ENCODE results near the gene CISD1.

Gene CISD1

DNA sequence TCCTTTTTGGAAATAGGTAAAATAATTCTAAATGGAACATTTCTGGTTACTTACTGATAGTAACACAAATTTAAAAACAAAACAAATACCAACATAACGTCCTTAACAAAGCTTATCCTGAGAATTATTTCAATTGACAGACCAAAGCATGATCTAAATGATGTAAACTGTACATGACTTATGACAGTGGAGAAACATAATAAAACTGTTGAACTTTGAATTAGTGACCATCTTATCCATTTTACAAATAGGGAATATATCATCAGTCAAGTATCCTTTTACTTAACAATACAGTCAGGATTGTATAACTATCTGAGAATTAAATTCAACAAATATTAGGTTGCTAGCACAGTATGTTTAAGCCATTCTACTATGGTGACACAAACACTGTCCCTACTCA is 3.7 kb upstream of the CISD1 start:
- Histone ChIP-seq H2AFZ (ENCODE audit: low read length, unreplicated experiment) (no peak overlapping the region), H3K4me3 (ENCODE audit: low read depth, low read length) (peak overlapping the region; percentile 90), H3K27me3 (ENCODE audit: insufficient read depth, low read length) (no peaks in the 10 kb centered on the region), H3K36me3 (ENCODE audit: insufficient read depth, low read length) (no peaks in the 10 kb centered on the region), H3K4me1 (ENCODE audit: control insufficient read depth, insufficient read depth, low read length, unreplicated experiment) (peaks cover 11% of the 10 kb centered on the region), H3K79me2 (ENCODE audit: control insufficient read depth, insufficient read depth, low read length, unreplicated experiment) (peaks cover 62% of the 10 kb centered on the region), H3K27ac (ENCODE audit: low read depth, low read length) (peak overlapping the region; percentile 93)

DNA sequence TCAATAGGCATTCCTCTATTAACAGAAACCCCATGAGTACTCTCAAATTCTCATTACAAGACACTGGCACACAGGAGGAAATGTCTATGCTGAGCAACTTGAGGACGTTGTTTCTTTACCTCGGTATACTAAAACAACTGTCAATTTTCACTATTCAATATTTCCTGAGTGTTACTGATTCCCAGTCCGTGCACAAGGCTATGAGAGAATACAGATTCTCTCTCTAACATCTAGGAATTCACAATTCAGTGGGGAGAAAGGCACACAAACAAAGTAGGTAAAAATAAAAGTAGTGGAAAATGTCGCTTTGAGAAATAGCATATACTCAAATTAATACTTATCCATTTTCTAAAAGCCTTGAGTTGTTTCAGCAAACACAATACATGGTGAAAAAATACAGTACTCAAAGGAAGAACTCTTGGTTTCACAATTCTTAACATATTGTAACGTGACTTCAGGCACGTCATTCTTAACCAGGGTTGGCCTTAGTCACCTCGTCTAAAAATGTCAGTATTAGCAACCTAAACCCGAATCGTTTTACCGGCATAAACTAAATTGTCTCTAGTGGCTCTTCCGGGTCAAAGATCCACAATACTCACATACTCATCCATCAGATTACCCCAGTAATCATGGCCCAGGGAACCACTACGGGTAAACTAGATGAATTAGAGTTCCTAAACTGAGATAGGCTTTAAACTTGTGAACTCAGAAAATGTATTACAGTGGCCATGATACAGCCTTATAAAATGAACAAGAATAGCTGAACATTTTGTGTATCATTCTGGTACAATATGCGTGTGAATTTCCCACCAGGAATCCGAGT is 2.7 kb upstream of the CISD1 start:
- H3K4me3 ChIP-seq (ENCODE audit: low read depth, low read length), result peak overlapping the region; percentile 90
- peaks cover 17% of the 10 kb centered on the region for H3K4me1 ChIP-seq (ENCODE audit: control insufficient read depth, insufficient read depth, low read length, unreplicated experiment)
- no peaks in the 10 kb centered on the region for H3K36me3 ChIP-seq (ENCODE audit: insufficient read depth, low read length)
- peaks cover 63% of the 10 kb centered on the region for H3K79me2 ChIP-seq (ENCODE audit: control insufficient read depth, insufficient read depth, low read length, unreplicated experiment)
- H2AFZ ChIP-seq (ENCODE audit: low read length, unreplicated experiment), result peak overlapping the region; percentile 53
- peak overlapping the region; percentile 93 for H3K27ac ChIP-seq (ENCODE audit: low read depth, low read length)
- H3K27me3 ChIP-seq (ENCODE audit: insufficient read depth, low read length), result no peaks in the 10 kb centered on the region

- Histone ChIP-seq H3K36me3 (ENCODE audit: insufficient read depth, low read length) (no peaks in the 10 kb centered on the region), H3K4me1 (ENCODE audit: control insufficient read depth, insufficient read depth, low read length, unreplicated experiment) (peaks cover 17% of the 10 kb centered on the region), H3K4me3 (ENCODE audit: low read depth, low read length) (peak overlapping the region; percentile 90), H3K79me2 (ENCODE audit: control insufficient read depth, insufficient read depth, low read length, unreplicated experiment) (peaks cover 71% of the 10 kb centered on the region), H2AFZ (ENCODE audit: low read length, unreplicated experiment) (peak overlapping the region; percentile 33), H3K27me3 (ENCODE audit: insufficient read depth, low read length) (no peaks in the 10 kb centered on the region), H3K27ac (ENCODE audit: low read depth, low read length) (peak overlapping the region; percentile 93)
Observed at GRCh38 chr10:58266826-58267712, 1.9 kb upstream of the CISD1 start.

DNA sequence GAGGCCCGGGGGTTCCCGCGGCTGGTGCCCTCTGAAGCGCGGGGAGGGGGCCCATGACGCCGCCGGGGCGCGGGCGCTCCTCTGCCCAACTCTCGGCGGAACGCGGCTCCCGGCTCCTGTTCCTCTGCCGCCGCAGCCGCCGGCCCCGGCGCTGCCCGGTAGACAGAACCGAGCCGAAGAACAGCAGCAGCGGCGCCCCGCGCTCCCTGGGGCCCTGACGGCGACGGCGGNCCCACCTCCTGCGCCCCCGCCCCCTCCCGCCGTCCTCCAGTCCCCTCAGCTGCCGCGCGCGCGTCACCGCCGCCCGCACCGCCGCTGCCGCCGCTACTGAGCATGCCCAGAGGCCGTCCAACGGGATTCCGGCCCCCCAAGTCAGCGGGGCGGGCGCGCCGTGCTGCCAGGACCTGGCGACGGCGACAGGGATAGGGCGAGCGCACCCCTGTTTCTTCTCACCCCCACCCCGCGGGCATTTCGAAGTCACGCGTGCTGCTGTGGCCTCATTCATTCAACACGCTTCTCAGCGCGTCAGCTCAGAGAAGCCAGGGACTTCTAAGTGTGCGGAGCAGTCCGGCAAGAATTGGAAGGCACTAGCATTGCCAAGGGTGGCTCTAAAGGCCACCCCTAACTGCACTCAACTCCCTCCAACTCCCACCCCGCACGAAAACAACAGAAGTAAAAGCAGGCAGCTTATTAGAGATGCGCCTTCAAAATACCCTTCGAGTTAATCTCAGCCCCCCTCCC is 1.1 kb upstream of the CISD1 start, which contains the start of gene IPMK:
TSS of gene IPMK (minus strand) at position 182 of the 741 bp plus-strand sequence. CDS start 283 bp downstream, outside the sequence.
- Histone ChIP-seq H3K36me3 (ENCODE audit: insufficient read depth, low read length) (no peaks in the 10 kb centered on the region), H2AFZ (ENCODE audit: low read length, unreplicated experiment) (peak within 1 kb of the TSS; percentile 82), H3K27me3 (ENCODE audit: insufficient read depth, low read length) (no peaks in the 10 kb centered on the region), H3K4me1 (ENCODE audit: control insufficient read depth, insufficient read depth, low read length, unreplicated experiment) (peaks cover 18% of the 10 kb centered on the region), H3K27ac (ENCODE audit: low read depth, low read length) (peak within 1 kb of the TSS; percentile 93), H3K79me2 (ENCODE audit: control insufficient read depth, insufficient read depth, low read length, unreplicated experiment) (peaks cover 73% of the 10 kb centered on the region), H3K4me3 (ENCODE audit: low read depth, low read length) (peak within 1 kb of the TSS; percentile 90)

- no peaks in the 10 kb centered on the region for H3K27me3 ChIP-seq (ENCODE audit: insufficient read depth, low read length)
- peak overlapping the region; percentile 90 for H3K4me3 ChIP-seq (ENCODE audit: low read depth, low read length)
- peak overlapping the region; percentile 82 for H2AFZ ChIP-seq (ENCODE audit: low read length, unreplicated experiment)
- H3K27ac ChIP-seq (ENCODE audit: low read depth, low read length), result peak overlapping the region; percentile 47
- peaks cover 73% of the 10 kb centered on the region for H3K79me2 ChIP-seq (ENCODE audit: control insufficient read depth, insufficient read depth, low read length, unreplicated experiment)
- peaks cover 25% of the 10 kb centered on the region for H3K4me1 ChIP-seq (ENCODE audit: control insufficient read depth, insufficient read depth, low read length, unreplicated experiment)
- no peaks in the 10 kb centered on the region for H3K36me3 ChIP-seq (ENCODE audit: insufficient read depth, low read length)
Observed at GRCh38 chr10:58268454-58268945, 462 bp upstream of the CISD1 start.

- no peaks in the 10 kb centered on the region for H3K27me3 ChIP-seq (ENCODE audit: insufficient read depth, low read length)
- H3K27ac ChIP-seq (ENCODE audit: low read depth, low read length), result peak overlapping the region; percentile 86
- H3K36me3 ChIP-seq (ENCODE audit: insufficient read depth, low read length), result no peaks in the 10 kb centered on the region
- H3K4me1 ChIP-seq (ENCODE audit: control insufficient read depth, insufficient read depth, low read length, unreplicated experiment), result peaks cover 32% of the 10 kb centered on the region
- peak overlapping the region; percentile 85 for H2AFZ ChIP-seq (ENCODE audit: low read length, unreplicated experiment)
- H3K79me2 ChIP-seq (ENCODE audit: control insufficient read depth, insufficient read depth, low read length, unreplicated experiment), result peaks cover 67% of the 10 kb centered on the region
- H3K4me3 ChIP-seq (ENCODE audit: low read depth, low read length), result peak overlapping the region; percentile 90
Observed at GRCh38 chr10:58269782-58270290, 874 bp downstream of the CISD1 start.

DNA sequence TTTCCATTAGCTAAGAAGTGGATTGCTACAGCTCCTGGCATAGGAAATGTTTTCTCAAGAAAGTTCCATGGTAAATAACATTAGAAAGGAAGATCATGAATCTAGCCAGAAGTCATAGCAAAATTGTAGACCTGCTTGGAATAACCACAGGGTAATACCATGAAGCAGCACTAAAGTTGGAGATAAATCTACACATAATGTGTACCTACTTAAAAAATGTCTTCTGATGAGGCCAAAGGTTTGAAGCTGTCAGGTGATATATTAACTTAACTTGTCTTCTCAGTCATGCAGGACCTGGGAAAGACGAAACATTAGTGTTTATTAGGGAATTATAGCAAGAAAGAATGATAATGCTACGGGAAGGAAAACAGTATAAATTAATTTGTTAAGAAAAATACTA is 6.3 kb downstream of the CISD1 start:
- H3K27me3 ChIP-seq (ENCODE audit: insufficient read depth, low read length), result no peaks in the 10 kb centered on the region
- no peak overlapping the region for H3K4me3 ChIP-seq (ENCODE audit: low read depth, low read length)
- H3K79me2 ChIP-seq (ENCODE audit: control insufficient read depth, insufficient read depth, low read length, unreplicated experiment), result peaks cover 50% of the 10 kb centered on the region
- peak overlapping the region; percentile 11 for H3K27ac ChIP-seq (ENCODE audit: low read depth, low read length)
- H2AFZ ChIP-seq (ENCODE audit: low read length, unreplicated experiment), result no peak overlapping the region
- H3K4me1 ChIP-seq (ENCODE audit: control insufficient read depth, insufficient read depth, low read length, unreplicated experiment), result peaks cover 41% of the 10 kb centered on the region
- H3K36me3 ChIP-seq (ENCODE audit: insufficient read depth, low read length), result peaks cover 5% of the 10 kb centered on the region; the same call in 1 of the 2 replicates

GRCh38 chr10:58275908-58276307 is 6.9 kb downstream of the CISD1 start:
- H3K36me3 ChIP-seq (ENCODE audit: insufficient read depth, low read length), result peaks cover 5% of the 10 kb centered on the region; the same call in 1 of the 2 replicates
- peak overlapping the region; percentile 11; the same call in 1 of the 2 replicates for H3K27ac ChIP-seq (ENCODE audit: low read depth, low read length)
- H2AFZ ChIP-seq (ENCODE audit: low read length, unreplicated experiment), result no peak overlapping the region
- H3K79me2 ChIP-seq (ENCODE audit: control insufficient read depth, insufficient read depth, low read length, unreplicated experiment), result peaks cover 46% of the 10 kb centered on the region
- H3K4me3 ChIP-seq (ENCODE audit: low read depth, low read length), result no peak overlapping the region
- peaks cover 42% of the 10 kb centered on the region for H3K4me1 ChIP-seq (ENCODE audit: control insufficient read depth, insufficient read depth, low read length, unreplicated experiment)
- no peaks in the 10 kb centered on the region for H3K27me3 ChIP-seq (ENCODE audit: insufficient read depth, low read length)

DNA sequence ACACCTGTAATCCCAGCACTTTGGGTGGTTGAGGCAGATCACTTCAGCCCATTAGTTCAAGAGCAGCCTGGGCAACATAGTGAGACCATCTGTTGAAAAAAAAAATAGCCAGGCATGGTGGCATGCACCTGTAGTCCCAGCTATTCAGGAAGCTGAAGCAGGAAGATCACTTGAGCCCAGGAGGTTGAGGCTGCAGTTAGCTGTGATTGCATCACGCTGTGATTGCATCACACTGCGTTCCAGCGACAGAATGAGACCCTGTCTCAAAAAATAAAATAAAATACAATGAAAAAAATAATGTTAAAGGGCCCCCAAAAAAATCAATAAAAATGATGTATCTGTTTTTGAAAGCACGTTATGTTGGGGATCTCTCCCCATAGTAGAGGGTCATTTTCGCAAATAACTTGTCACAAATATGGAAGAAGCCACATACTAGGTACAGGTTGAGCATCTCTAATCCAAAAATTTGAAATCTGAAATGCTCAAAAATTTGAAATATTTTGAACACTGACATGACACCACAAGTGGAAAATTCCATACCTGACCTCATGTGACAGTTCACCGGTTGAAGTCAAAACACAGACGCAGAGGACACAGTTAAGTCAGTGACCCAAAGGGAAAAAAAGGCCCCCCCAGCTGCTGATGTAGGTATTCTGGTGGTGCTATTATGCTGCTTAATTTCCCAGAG is 9.5 kb downstream of the CISD1 start:
- H3K4me3 ChIP-seq (ENCODE audit: low read depth, low read length), result no peak overlapping the region
- peaks cover 43% of the 10 kb centered on the region for H3K4me1 ChIP-seq (ENCODE audit: control insufficient read depth, insufficient read depth, low read length, unreplicated experiment)
- H3K79me2 ChIP-seq (ENCODE audit: control insufficient read depth, insufficient read depth, low read length, unreplicated experiment), result peaks cover 28% of the 10 kb centered on the region
- H2AFZ ChIP-seq (ENCODE audit: low read length, unreplicated experiment), result no peak overlapping the region
- no peaks in the 10 kb centered on the region for H3K27me3 ChIP-seq (ENCODE audit: insufficient read depth, low read length)
- peaks cover 8% of the 10 kb centered on the region; the same call in 1 of the 2 replicates for H3K36me3 ChIP-seq (ENCODE audit: insufficient read depth, low read length)
- H3K27ac ChIP-seq (ENCODE audit: low read depth, low read length), result no peak overlapping the region

Measured in ACC112 (cell line).